H1 (cell line): ENCODE data around the gene PPARA. TPM values are rescaled to one million over a fixed set of nuclear protein-coding genes. Genes with fewer than 3 reads are reported as not detected.
A peak's percentile ranks its signal among the peaks of the same experiment; 100 is the strongest.

ENCODE experiments used
- CTCF ChIA-PET: fragments of 300-600 bp; sonication (Branson Sonifier 250); formaldehyde crosslinking; loops from one replicate; lab custom pipeline; 2021; ENCODE audit not compliant: partially characterized antibody; lab: Charles Lee
- POLR2A ChIA-PET: fragments of 300-600 bp; sonication (Branson Sonifier 250); formaldehyde crosslinking; loops from one replicate; lab custom pipeline; 2021; ENCODE audit warnings: inconsistent platforms; ENCODE audit not compliant: partially characterized antibody; lab: Charles Lee
- DNase-seq, 2 experiments: peaks; one replicate each; pipeline versions ENCODE4 v3.0.0 to v3.0.0-alpha.2; 2010 to 2022; ENCODE audit warnings: low spot score in 2 of 2, low read depth in 1 of 2, mixed read lengths in 1 of 2
- FAIRE-seq: peaks from 2 replicates; lab custom pipeline; 2011; peaks lifted over from hg19 to GRCh38; lab: Jason Lieb, UNC
- H2AFZ ChIP-seq: 2 replicates; pipeline ENCODE4 v1.8.1; 2012; ENCODE audit warnings: low read length, inconsistent platforms
- H2AK5ac ChIP-seq: 2 replicates; pipeline ENCODE4 v1.6.1; 2013; ENCODE audit warnings: low read depth, low read length
- H2BK120ac ChIP-seq: replicated peaks from 2 replicates; pipeline ENCODE3; 2013; ENCODE audit warnings: low read depth, low read length, inconsistent platforms
- H2BK12ac ChIP-seq: 2 replicates; pipeline ENCODE4 v1.6.1; 2013; ENCODE audit warnings: low read depth, low read length
- H2BK15ac ChIP-seq: 2 replicates; pipeline ENCODE4 v1.6.1; 2013; ENCODE audit warnings: low read length
- H2BK20ac ChIP-seq: 2 replicates; pipeline ENCODE4 v1.6.1; 2013; ENCODE audit warnings: low read length
- H2BK5ac ChIP-seq: 2 replicates; pipeline ENCODE4 v1.6.1; 2013; ENCODE audit warnings: low read depth, low read length
- H3K14ac ChIP-seq: 2 replicates; pipeline ENCODE4 v1.6.1; 2013; ENCODE audit warnings: inconsistent platforms; ENCODE audit not compliant: insufficient read length
- H3K18ac ChIP-seq: 2 replicates; pipeline ENCODE4 v1.6.1; 2013; ENCODE audit warnings: low read length; ENCODE audit errors: extremely low read depth
- H3K23ac ChIP-seq: 2 replicates; pipeline ENCODE4 v1.6.1; 2013; ENCODE audit warnings: inconsistent platforms; ENCODE audit not compliant: insufficient read length
- H3K23me2 ChIP-seq: 2 replicates; pipeline ENCODE4 v1.6.1; 2013; ENCODE audit warnings: low read depth, low read length
- H3K27ac ChIP-seq: 2 replicates; pipeline ENCODE4 v1.6.1; 2011; ENCODE audit warnings: low read depth, low read length, inconsistent platforms
- H3K27me3 ChIP-seq, 4 experiments: replicated peaks in 1 of 4; 1 replicate in 1 of 4; 2 replicates in 3 of 4; pipeline versions ENCODE4 v1.6.1 to v1.8.1; 2011 to 2013; ENCODE audit warnings: low read length in 3 of 4, mild to moderate bottlenecking in 3 of 4, inconsistent platforms in 2 of 4, mixed read lengths in 2 of 4, moderate library complexity in 1 of 4; ENCODE audit not compliant: control insufficient read depth in 3 of 4, insufficient read depth in 3 of 4; ENCODE audit errors: extremely low read depth in 1 of 4
- H3K36me3 ChIP-seq, 4 experiments: 2 replicates each; pipeline versions ENCODE4 v1.6.1 to v1.8.1; 2011 to 2013; ENCODE audit warnings: mild to moderate bottlenecking in 4 of 4, low read length in 3 of 4, moderate library complexity in 2 of 4, control low read depth in 1 of 4, inconsistent platforms in 1 of 4; ENCODE audit not compliant: insufficient read depth in 4 of 4, control insufficient read depth in 2 of 4
- H3K4ac ChIP-seq: replicated peaks from 2 replicates; pipeline ENCODE3; 2013; ENCODE audit warnings: low read length, low read depth, mixed read lengths, inconsistent platforms; ENCODE audit not compliant: insufficient read length
- H3K4me1 ChIP-seq, 4 experiments: replicated peaks in 1 of 4; 1 replicate in 1 of 4; 2 replicates in 3 of 4; pipeline versions ENCODE4 v1.6.1 to v1.8.1; 2011 to 2013; ENCODE audit warnings: low read length in 3 of 4, inconsistent platforms in 2 of 4, mixed read lengths in 1 of 4; ENCODE audit not compliant: insufficient read depth in 4 of 4, control insufficient read depth in 3 of 4
- H3K4me2 ChIP-seq, 2 experiments: 2 replicates each; pipeline versions ENCODE4 v1.6.1 to v1.8.1; 2011 to 2013; ENCODE audit warnings: low read depth in 2 of 2, low read length in 2 of 2, control low read depth in 1 of 2, inconsistent platforms in 1 of 2, mild to moderate bottlenecking in 1 of 2; ENCODE audit not compliant: insufficient read depth in 1 of 2
- H3K4me3 ChIP-seq, 4 experiments: fragments of 200-600, 300-600 bp in 1 of 4; sonication (generic), shearing (Covaris generic), sonication (Bioruptor Twin) in 1 of 4; 2 replicates each; pipeline versions ENCODE4 v1.5.1 to v1.8.1; 2011 to 2016; ENCODE audit warnings: low read length in 4 of 4, low read depth in 3 of 4, control low read depth in 2 of 4, inconsistent platforms in 2 of 4, mild to moderate bottlenecking in 2 of 4, mixed read lengths in 1 of 4, moderate library complexity in 1 of 4; ENCODE audit not compliant: insufficient read depth in 2 of 4; ENCODE audit errors: extremely low read depth in 1 of 4
- H3K56ac ChIP-seq: replicated peaks from 2 replicates; pipeline ENCODE3; 2013; ENCODE audit warnings: low read depth, mild to moderate bottlenecking, mixed read lengths, low read length, inconsistent platforms; ENCODE audit not compliant: insufficient read length
- H3K79me1 ChIP-seq: 2 replicates; pipeline ENCODE4 v1.6.1; 2013; ENCODE audit warnings: low read depth, low read length, control low read depth
- H3K79me2 ChIP-seq, 2 experiments: 2 replicates each; pipeline versions ENCODE4 v1.6.1 to v1.8.1; 2012 to 2013; ENCODE audit warnings: low read length in 2 of 2, mild to moderate bottlenecking in 2 of 2, inconsistent platforms in 1 of 2; ENCODE audit not compliant: insufficient read depth in 2 of 2, control insufficient read depth in 1 of 2
- H3K9ac ChIP-seq, 4 experiments: replicated peaks in 1 of 4; 1 replicate in 1 of 4; 2 replicates in 3 of 4; pipeline versions ENCODE4 v1.6.1 to v1.8.1; 2011 to 2013; ENCODE audit warnings: low read depth in 3 of 4, low read length in 3 of 4, control low read depth in 2 of 4, mild to moderate bottlenecking in 2 of 4, moderate library complexity in 2 of 4, inconsistent platforms in 1 of 4; ENCODE audit errors: extremely low read depth in 1 of 4
- H3K9me3 ChIP-seq, 2 experiments: 2 replicates each; pipeline versions ENCODE4 v1.6.1 to v1.8.1; 2012 to 2013; ENCODE audit warnings: mild to moderate bottlenecking in 2 of 2, moderate library complexity in 2 of 2, control low read depth in 1 of 2, inconsistent platforms in 1 of 2, low read depth in 1 of 2, low read length in 1 of 2, mixed read lengths in 1 of 2; ENCODE audit not compliant: insufficient read depth in 2 of 2
- H4K20me1 ChIP-seq, 2 experiments: replicated peaks in 1 of 2; 2 replicates each; pipeline versions ENCODE3 to v1.8.1; 2011 to 2013; ENCODE audit warnings: inconsistent platforms in 2 of 2, low read length in 2 of 2, mild to moderate bottlenecking in 1 of 2; ENCODE audit not compliant: insufficient read depth in 2 of 2, control insufficient read depth in 1 of 2
- H4K5ac ChIP-seq: 2 replicates; pipeline ENCODE4 v1.6.1; 2013; ENCODE audit warnings: low read length, low read depth, mixed read lengths, inconsistent platforms; ENCODE audit not compliant: insufficient read length
- H4K8ac ChIP-seq: 2 replicates; pipeline ENCODE4 v1.8.0; 2013; ENCODE audit warnings: mild to moderate bottlenecking, moderate library complexity, low read length, inconsistent platforms; ENCODE audit not compliant: insufficient read depth; ENCODE audit errors: extremely low read depth
- H4K91ac ChIP-seq: replicated peaks from 2 replicates; pipeline ENCODE3; 2013; ENCODE audit warnings: low read length, mixed read lengths, inconsistent platforms; ENCODE audit not compliant: insufficient read length
- ATF2 ChIP-seq: IDR thresholded peaks from 2 replicates; pipeline ENCODE4 v1.6.1; 2012; ENCODE audit warnings: low read length, inconsistent platforms
- CHD2 ChIP-seq: IDR thresholded peaks from 2 replicates; pipeline ENCODE4 v1.6.1; 2012; ENCODE audit warnings: low read length, improper control_type of control experiment
- CTBP2 ChIP-seq: IDR thresholded peaks from 2 replicates; pipeline ENCODE4 v1.7.0; 2011; ENCODE audit warnings: borderline replicate concordance, mild to moderate bottlenecking, moderate library complexity, mixed read lengths, low read length; ENCODE audit not compliant: insufficient read depth, insufficient read length
- JUND ChIP-seq: IDR thresholded peaks from 2 replicates; pipeline ENCODE4 v1.6.1; 2011; ENCODE audit warnings: mild to moderate bottlenecking, improper control_type of control experiment, low read length
- KDM5A ChIP-seq: fragments of 200-600 bp; IDR thresholded peaks from 2 replicates; pipeline ENCODE4 v1.7.1; 2012; ENCODE audit warnings: mild to moderate bottlenecking, low read length, inconsistent platforms, mixed read lengths
- MAFK ChIP-seq: IDR thresholded peaks from 2 replicates; pipeline ENCODE4 v1.6.1; 2012; ENCODE audit warnings: low read depth, mild to moderate bottlenecking, improper control_type of control experiment, low read length
- RXRA ChIP-seq: IDR thresholded peaks from 2 replicates; pipeline ENCODE4 v1.6.1; 2011; ENCODE audit warnings: low read depth, mild to moderate bottlenecking, low read length, moderate library complexity; ENCODE audit not compliant: insufficient read depth
- SIX5 ChIP-seq: IDR thresholded peaks from 2 replicates; pipeline ENCODE4 v1.6.1; 2011; ENCODE audit warnings: mild to moderate bottlenecking, low read depth, low read length
- USF2 ChIP-seq: IDR thresholded peaks from 2 replicates; pipeline ENCODE4 v1.6.1; 2011; ENCODE audit warnings: low read length, improper control_type of control experiment
- WGBS, 2 experiments: shearing (Covaris generic) in 1 of 2; methylation state at CpG; one replicate each; pipeline versions ENCODE4 v1.1.6 to v1.1.7; 2013 to 2015; ENCODE audit warnings: low lambda C conversion rate in 2 of 2, mixed read lengths in 2 of 2, inconsistent platforms in 1 of 2, low coverage in 1 of 2, missing lambda C conversion rate in 1 of 2; ENCODE audit not compliant: insufficient replicate concordance in 2 of 2, insufficient coverage in 1 of 2, insufficient read length in 1 of 2; ENCODE audit errors: extremely low coverage in 1 of 2, missing lambda C conversion rate in 1 of 2; 5-methylcytosine and 5-hydroxymethylcytosine counted together
- polyA plus RNA-seq, 7 experiments: library from polyadenylated mRNA; depleted of rRNA in 3 of 7; stranded (reverse) in 5 of 7; unstranded in 2 of 7; fragments of >200 nt in 5 of 7; fragments of 200-250 nt in 2 of 7; gene quantifications; 1 replicate in 5 of 7; 2 replicates in 1 of 7; 4 replicates in 1 of 7; pipeline versions ENCODE4 v1.2.1 to v1.2.3, GENCODE V29; 2011 to 2013; ENCODE audit warnings: missing spikeins in 2 of 7, mixed read lengths in 2 of 7
- total RNA-seq: library from RNA; stranded (reverse); fragmentation: NEBNext Ultra II Directional; extraction: Animal tissue kit (Norgen Biotek cat#: 25700); gene quantifications from 2 replicates; pipeline ENCODE4 v1.2.1, GENCODE V29; 2021

Gene PPARA
- total and polyA plus RNA-seq, 2 of the 8 experiments (the other 6 are each of a cell fraction or from before 2014, with no cell fraction given): 3.1 to 8.2 TPM

DNA sequence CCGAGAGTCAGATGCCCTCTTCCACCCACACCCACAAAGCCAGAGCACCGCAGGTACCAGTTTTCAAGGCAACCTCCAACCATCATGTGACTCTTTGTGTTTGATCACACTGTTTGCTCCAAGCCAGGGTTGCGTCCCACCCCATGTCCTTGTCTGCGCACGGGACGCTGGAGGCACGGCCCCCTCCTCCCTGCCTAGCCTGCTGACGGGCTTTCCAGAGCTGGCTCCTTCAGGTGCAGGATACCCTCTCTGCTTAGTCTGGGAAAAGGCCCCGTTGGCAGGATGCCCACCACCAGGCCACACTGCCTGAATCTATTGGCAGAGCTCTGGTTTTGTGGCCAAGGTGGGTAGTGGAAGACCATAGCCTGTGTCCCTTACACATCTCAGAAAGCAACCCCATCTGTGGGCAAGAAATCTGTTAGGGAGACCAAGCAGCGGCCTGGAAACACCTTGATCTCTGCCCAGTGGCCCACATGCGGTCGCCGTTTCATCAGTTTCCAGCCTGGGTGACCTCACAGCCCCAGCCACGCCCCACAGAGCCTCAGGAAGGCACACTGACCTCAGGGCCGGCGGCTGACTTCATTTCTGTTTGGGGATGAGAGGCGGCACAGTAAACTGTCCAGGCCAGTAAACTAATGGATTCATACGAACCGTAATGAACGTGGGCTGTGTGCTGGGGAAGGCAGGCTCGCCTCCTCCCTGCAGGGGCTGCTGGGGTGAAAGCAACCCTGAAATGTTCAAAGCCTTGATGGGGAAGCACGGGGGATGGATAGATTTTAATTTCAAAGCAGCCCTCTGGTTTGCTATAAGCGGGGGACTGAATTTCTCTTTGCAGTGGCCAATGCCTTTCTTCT, 73.9 kb downstream of the PPARA start:
- Histone ChIP-seq H3K36me3 (no peaks in the 10 kb centered on the region), H3K27me3 (no peaks in the 10 kb centered on the region), H4K8ac (peak overlapping the region; percentile 68; the same call in 1 of the 2 replicates), H4K91ac (no peak overlapping the region), H2BK20ac (no peak overlapping the region), H3K79me1 (no peaks in the 10 kb centered on the region; the same call in 1 of the 2 replicates), H3K18ac (no peak overlapping the region), H3K4ac (peak overlapping the region; percentile 53), H3K4me1 (no peaks in the 10 kb centered on the region; a peak in 2 of 7 replicates), H2BK12ac (no peak overlapping the region; the same call in 1 of the 2 replicates), H3K23me2 (no peaks in the 10 kb centered on the region), H4K5ac (no peak overlapping the region), H3K14ac (no peak overlapping the region), H2BK5ac (no peak overlapping the region), H3K9ac (no peak overlapping the region), H2BK15ac (no peak overlapping the region), H2AK5ac (no peak overlapping the region), H3K23ac (no peak overlapping the region), H3K4me2 (no peak overlapping the region), H3K56ac (no peak overlapping the region), H3K9me3 (no peaks in the 10 kb centered on the region), H2BK120ac (no peak overlapping the region), H3K4me3 (no peak overlapping the region), H3K79me2 (no peaks in the 10 kb centered on the region), H4K20me1 (peaks cover 0 to 7% of the 10 kb centered on the region in 2 experiments), H2AFZ (no peak overlapping the region), H3K27ac (no peak overlapping the region)
- DNase-seq: no peak
- POLR2A ChIA-PET: no interaction called here
- WGBS, 2 experiments: 91% methylated on average over 23 of the region's 23 CpGs; no CpG with 5 or more reads in 1 of the 2 experiments
- no peak for FAIRE-seq
- CTCF ChIA-PET: no interaction called here
- TF ChIP-seq ATF2: no peak
- TF ChIP-seq CHD2: no peak
- no peak for TF ChIP-seq USF2
- TF ChIP-seq MAFK: no peak
- TF ChIP-seq SIX5: no peak
- no peak for TF ChIP-seq KDM5A
- no peak for TF ChIP-seq RXRA
- TF ChIP-seq CTBP2: no peak
- TF ChIP-seq JUND: no peak
